Immature natural killer cell (primary cell): Measurements from ENCODE around the gene EEF1AKMT4. TPM values are rescaled to one million over a fixed set of nuclear protein-coding genes. Genes with fewer than 3 reads are reported as not detected.

ENCODE experiments used
- DNase-seq, 3 donors: peaks; one replicate each; pipeline ENCODE4 v3.0.0; 2022; ENCODE audit warnings: mixed read lengths in 1 of 3
- H3K27ac Mint-ChIP-seq, 6 donors: one replicate each; pipeline ENCODE4 v1.8.0; 2020; ENCODE audit warnings: mixed read lengths in 6 of 6, mild to moderate bottlenecking in 5 of 6, inconsistent platforms in 4 of 6, moderate library complexity in 3 of 6
- H3K27me3 Mint-ChIP-seq, 3 donors: one replicate each; pipeline ENCODE4 v1.8.0; 2020 to 2021; ENCODE audit warnings: low read depth in 3 of 3, mild to moderate bottlenecking in 3 of 3, mixed read lengths in 3 of 3, moderate library complexity in 3 of 3, inconsistent platforms in 1 of 3
- H3K36me3 Mint-ChIP-seq, 3 donors: one replicate each; pipeline ENCODE4 v1.8.0; 2020; ENCODE audit warnings: mixed read lengths in 3 of 3, inconsistent platforms in 2 of 3, mild to moderate bottlenecking in 2 of 3
- H3K4me1 Mint-ChIP-seq, 2 donors: one replicate each; pipeline ENCODE4 v1.8.0; 2020; ENCODE audit warnings: inconsistent platforms in 2 of 2, mild to moderate bottlenecking in 2 of 2, mixed read lengths in 2 of 2, moderate library complexity in 1 of 2
- H3K4me3 Mint-ChIP-seq, 5 donors: one replicate each; pipeline ENCODE4 v1.8.0; 2020; ENCODE audit warnings: mild to moderate bottlenecking in 5 of 5, mixed read lengths in 5 of 5, inconsistent platforms in 3 of 5, moderate library complexity in 3 of 5
- H3K9me3 Mint-ChIP-seq, 6 donors: one replicate each; pipeline ENCODE4 v1.8.0; 2020; ENCODE audit warnings: mild to moderate bottlenecking in 6 of 6, mixed read lengths in 6 of 6, inconsistent platforms in 4 of 6, moderate library complexity in 3 of 6
- polyA plus RNA-seq, 3 donors: library from polyadenylated mRNA; unstranded; fragments of 300-500 nt; fragmentation: Illumina TruSeq; gene quantifications; one replicate each; pipeline ENCODE4 v1.2.3, GENCODE V29; 2021

Gene EEF1AKMT4
- polyA plus RNA-seq: 1 to 10 TPM; 1.7 to 5.4 (median 3.3) TPM

DNA sequence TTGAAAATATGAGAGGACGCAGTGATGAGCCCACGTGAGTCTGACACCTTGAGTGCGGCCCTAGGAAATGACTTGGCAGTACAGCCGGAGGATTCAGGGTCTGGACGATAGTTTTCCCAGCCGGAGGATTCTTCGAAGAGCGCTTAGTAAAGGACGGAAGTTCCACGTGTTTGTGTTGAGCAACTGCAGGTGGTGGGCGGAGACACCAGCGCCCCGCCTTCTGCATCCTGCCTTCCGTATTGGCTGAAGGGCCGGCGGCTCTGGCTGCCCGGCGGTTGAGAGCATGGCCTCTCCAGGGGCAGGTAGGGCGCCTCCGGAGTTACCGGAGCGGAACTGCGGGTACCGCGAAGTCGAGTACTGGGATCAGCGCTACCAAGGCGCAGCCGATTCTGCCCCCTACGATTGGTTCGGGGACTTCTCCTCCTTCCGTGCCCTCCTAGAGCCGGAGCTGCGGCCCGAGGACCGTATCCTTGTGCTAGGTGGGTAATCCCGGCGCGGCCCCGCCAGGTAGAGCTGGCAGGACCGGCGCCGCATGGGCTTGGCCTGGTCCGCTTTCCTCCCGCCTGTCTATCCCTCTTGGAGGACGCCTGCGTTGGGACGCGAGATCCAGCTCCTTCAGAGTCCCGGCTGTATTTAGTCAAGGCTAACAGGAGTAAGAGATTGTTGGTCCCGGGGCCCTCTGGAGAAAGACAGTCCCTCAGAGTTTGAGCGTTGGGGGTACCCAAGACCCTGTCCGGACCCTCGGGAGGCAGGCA is at the start of gene EEF1AKMT4:
TSS of gene EEF1AKMT4 (plus strand) at position 261 of the 755 bp plus-strand sequence. CDS start at position 284, 23 bp downstream.
- H3K36me3 Mint-ChIP-seq: peaks cover 3 to 10% (median 5%) of the 10 kb centered on the region in 3 donors
- peak; percentile 95 to 96 (median 96) for DNase-seq
- peak within 1 kb of the TSS; percentile 90 to 98 (median 96) for H3K4me3 Mint-ChIP-seq
- peaks cover 0 to 1% (median 0%) of the 10 kb centered on the region in 6 donors for H3K9me3 Mint-ChIP-seq
- H3K27me3 Mint-ChIP-seq: peaks cover 12 to 14% (median 12%) of the 10 kb centered on the region in 3 donors
- H3K4me1 Mint-ChIP-seq: peaks cover 17 to 22% of the 10 kb centered on the region in 2 donors
- peak within 1 kb of the TSS; percentile 88 to 97 (median 94) for H3K27ac Mint-ChIP-seq

DNA sequence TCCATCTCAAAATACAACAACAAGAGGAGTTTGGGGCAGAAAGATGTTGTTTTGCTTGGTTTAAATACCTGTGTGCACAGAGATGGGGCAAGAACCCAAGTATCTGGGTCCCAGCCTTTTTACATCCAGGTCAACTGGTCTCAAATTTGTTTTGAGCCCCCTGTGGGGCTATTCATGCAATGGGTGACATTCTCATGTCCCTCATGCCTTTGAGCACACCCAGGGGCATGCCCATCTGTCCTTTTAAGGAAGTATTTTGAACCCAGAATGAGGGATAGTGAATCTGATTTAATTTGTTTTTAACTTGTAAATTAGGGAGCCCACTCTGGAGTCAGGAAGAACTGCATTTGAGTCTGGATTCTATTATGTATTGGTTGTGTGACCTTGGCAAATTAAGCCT is 48.6 kb upstream of the EEF1AKMT4 start:
- DNase-seq: no peak
- H3K4me3 Mint-ChIP-seq: no peak overlapping the region
- H3K9me3 Mint-ChIP-seq: no peaks in the 10 kb centered on the region
- no peak overlapping the region for H3K27ac Mint-ChIP-seq
- H3K36me3 Mint-ChIP-seq: peaks cover 0 to 2% (median 0%) of the 10 kb centered on the region in 3 donors
- peaks cover 2 to 4% (median 2%) of the 10 kb centered on the region in 3 donors for H3K27me3 Mint-ChIP-seq
- H3K4me1 Mint-ChIP-seq: no peaks in the 10 kb centered on the region

DNA sequence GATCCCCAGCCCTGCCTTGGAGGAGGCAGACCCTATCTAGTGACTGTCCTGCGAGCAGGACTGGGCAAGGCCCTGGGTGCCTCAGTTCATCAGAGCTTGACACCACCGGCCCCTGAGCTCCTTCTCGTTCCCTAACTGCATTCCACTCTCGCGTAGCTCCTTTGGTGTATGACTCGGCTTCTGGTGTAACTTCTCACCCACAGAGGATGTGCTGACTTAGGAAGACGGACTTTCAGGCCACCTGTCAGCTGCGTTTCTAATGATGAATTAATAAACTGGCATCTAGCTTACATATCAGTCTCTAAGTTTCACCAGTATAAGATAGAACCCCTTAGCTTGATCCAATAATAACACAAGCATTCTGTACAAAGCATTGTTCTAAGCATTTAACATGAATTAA is 45.9 kb upstream of the EEF1AKMT4 start:
- Mint-ChIP-seq H3K9me3 (no peaks in the 10 kb centered on the region), H3K27me3 (peaks cover 2 to 4% (median 2%) of the 10 kb centered on the region in 3 donors), H3K4me1 (no peaks in the 10 kb centered on the region), H3K36me3 (no peaks in the 10 kb centered on the region), H3K27ac (no peak overlapping the region), H3K4me3 (no peak overlapping the region)
- DNase-seq: no peak

DNA sequence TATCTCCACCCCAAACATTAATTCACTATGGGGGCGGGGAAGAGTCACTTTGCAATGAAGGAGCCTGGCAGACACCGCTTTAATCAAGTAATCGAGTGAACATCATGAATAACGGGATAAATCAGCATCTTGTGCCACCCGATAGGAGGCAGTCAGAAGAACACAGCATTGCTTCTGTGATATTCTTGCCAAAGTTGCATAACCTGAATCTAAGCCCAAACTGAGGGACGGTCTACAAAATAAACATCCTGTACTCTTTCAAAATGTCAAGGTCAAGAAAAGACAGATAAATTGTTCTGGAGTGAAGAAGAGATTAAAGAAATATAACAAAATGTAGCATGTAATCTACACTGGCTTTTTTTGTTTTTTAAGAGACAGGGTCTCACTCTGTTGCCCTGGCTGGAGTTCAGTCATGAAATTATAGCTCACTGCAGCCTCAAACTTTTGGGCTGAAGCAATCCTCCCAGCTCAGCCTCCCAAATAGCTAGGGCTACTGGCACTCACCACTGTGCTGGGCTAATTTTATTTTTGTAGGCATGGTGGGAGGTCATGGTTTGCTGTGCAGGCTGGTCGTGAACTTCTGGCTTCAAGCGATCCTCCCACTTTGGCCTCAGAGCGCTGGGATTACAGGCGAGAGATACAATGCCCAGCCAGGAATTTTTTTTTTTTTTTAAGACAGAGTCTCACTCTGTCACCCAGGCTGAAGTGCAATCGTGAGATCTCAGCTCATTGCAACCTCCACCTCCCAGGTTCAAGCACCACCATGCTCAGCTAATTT is 40.1 kb upstream of the EEF1AKMT4 start:
- Mint-ChIP-seq H3K27me3 (peaks cover 0 to 6% (median 4%) of the 10 kb centered on the region in 3 donors), H3K9me3 (no peaks in the 10 kb centered on the region), H3K27ac (no peak overlapping the region), H3K36me3 (no peaks in the 10 kb centered on the region), H3K4me3 (no peak overlapping the region), H3K4me1 (no peaks in the 10 kb centered on the region)
- DNase-seq: no peak

DNA sequence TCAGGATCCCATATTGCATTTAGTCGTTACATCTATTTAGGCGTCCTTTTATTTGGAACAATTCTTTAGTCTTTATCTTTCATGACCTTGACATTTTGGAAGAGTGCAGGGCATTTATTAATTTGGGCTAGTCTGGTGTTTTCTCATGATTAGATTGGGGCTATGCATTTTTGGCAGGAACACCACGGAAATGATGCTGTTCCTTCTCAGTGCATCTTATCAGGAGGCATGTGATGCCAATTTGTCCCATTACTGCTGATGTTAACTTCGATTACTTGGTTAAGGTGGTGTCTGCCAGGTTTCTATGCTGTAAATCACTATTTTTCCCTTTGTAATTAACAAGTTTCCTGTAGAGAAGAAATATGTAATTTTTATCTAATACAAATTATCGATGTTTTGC is 38.2 kb upstream of the EEF1AKMT4 start:
- peaks cover 0 to 7% (median 4%) of the 10 kb centered on the region in 3 donors for H3K27me3 Mint-ChIP-seq
- H3K36me3 Mint-ChIP-seq: no peaks in the 10 kb centered on the region
- H3K4me3 Mint-ChIP-seq: no peak overlapping the region
- H3K4me1 Mint-ChIP-seq: no peaks in the 10 kb centered on the region
- DNase-seq: no peak
- no peaks in the 10 kb centered on the region for H3K9me3 Mint-ChIP-seq
- H3K27ac Mint-ChIP-seq: no peak overlapping the region

DNA sequence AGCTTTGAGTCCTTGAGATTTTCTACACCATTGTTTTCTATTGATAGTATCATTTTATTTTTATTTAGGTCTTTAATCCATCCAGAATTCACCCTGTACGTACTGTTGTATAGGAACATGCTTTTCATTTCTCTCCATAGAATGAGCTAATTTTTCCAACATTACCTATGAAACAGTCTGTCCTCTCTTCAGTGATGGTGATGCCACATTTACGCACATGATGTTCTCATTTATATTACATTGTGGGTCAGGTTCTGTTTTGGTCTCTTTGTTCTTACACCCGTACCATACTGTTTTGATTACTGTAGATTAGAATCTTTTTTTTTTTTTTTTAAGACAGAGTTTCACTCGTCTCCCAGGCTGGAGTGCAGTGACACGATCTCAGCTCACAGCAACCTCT is 37.8 kb upstream of the EEF1AKMT4 start:
- no peaks in the 10 kb centered on the region for H3K4me1 Mint-ChIP-seq
- H3K9me3 Mint-ChIP-seq: no peaks in the 10 kb centered on the region
- H3K4me3 Mint-ChIP-seq: no peak overlapping the region
- H3K36me3 Mint-ChIP-seq: no peaks in the 10 kb centered on the region
- no peak overlapping the region for H3K27ac Mint-ChIP-seq
- peaks cover 0 to 7% (median 4%) of the 10 kb centered on the region in 3 donors for H3K27me3 Mint-ChIP-seq
- no peak for DNase-seq

DNA sequence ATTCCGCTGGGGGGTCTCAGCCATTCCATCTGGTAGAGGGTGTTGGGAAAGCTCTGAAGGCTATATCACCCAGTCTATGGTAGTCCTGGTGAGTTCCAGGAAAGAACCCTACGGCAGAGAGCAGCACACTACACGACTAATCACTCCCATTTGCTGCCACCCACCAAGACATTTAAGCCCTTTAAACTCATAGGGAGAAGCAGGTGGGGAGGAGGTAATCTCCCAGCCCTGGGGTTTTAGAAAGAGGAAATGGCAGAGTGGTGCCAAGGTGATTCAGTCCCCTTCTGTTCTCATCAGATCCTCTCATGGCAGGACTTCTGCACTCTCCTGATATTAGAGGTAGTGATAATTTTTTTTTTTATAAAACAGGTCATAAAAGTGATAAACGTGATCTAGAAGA is 30.7 kb upstream of the EEF1AKMT4 start:
- H3K27ac Mint-ChIP-seq: no peak overlapping the region
- peaks cover 4 to 8% (median 6%) of the 10 kb centered on the region in 3 donors for H3K27me3 Mint-ChIP-seq
- no peaks in the 10 kb centered on the region for H3K9me3 Mint-ChIP-seq
- no peak overlapping the region for H3K4me3 Mint-ChIP-seq
- H3K36me3 Mint-ChIP-seq: no peaks in the 10 kb centered on the region
- DNase-seq: no peak
- H3K4me1 Mint-ChIP-seq: no peaks in the 10 kb centered on the region

DNA sequence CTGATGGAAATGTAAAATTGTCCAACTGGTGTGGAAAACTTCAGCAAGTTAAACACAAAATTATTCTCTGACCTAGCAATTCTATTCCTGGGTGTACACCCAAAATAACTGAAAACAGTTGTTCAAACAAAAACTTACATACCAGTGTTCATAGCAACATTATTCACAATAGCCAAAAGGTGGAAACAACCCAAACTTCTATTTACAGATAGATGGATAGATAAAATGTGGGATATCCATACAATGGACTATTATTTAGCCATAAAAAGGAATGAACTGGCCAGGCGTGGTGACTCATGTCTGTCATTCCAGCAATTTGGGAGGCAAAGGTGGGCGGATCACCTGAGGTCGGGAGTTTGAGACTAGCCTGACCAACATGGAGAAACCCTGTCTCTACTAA is 27.0 kb upstream of the EEF1AKMT4 start:
- no peaks in the 10 kb centered on the region for H3K4me1 Mint-ChIP-seq
- no peak overlapping the region for H3K27ac Mint-ChIP-seq

DNA sequence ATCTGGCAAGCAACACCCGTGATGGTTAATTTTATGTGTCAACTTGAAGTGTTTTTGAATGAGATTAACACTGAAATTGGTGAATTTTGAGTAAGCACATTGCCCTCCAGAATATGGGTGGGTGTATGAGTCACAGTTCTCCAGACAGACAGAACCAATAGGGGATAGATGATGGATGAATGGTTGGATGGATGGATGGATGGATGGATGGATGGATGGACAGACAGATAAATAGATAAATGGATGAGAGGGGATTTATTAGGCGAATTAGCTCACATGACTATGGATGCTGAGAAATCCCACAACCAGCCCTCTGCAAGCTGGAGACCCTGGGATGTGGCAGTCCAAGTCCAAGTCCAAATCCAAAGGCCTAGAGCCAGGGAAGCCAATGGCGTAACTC is 25.5 kb upstream of the EEF1AKMT4 start:
- Mint-ChIP-seq H3K36me3 (no peaks in the 10 kb centered on the region), H3K4me3 (no peak overlapping the region)

More for the DNA sequence above, 27.0 kb upstream of the EEF1AKMT4 start:
- no peak for DNase-seq
- no peaks in the 10 kb centered on the region for H3K36me3 Mint-ChIP-seq
- no peak overlapping the region for H3K4me3 Mint-ChIP-seq
- H3K9me3 Mint-ChIP-seq: no peaks in the 10 kb centered on the region
- peaks cover 2 to 12% (median 10%) of the 10 kb centered on the region in 3 donors for H3K27me3 Mint-ChIP-seq

DNA sequence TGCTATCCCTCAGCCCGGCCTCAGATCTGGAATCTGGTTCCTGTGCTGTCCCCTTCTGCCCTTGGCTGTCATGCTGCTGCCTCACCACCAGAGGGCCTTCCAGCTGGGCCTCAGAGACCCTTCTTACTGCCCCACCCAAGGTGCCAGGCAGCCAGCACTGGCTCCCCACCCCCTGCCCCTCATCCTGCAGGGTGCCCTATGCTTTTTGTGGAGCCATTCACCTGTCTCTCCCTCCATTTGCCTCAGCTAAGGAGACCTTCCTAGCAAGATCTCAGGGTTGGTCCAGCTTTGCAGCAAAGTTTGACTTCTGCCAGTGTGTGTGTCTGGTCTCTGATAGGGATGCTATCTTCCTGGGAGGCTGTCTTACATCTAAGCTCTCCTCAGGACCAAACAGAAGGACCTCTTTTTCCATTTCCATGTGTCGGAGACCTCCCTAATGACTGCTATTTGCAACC is 22.0 kb upstream of the EEF1AKMT4 start:
- H3K9me3 Mint-ChIP-seq: no peaks in the 10 kb centered on the region
- H3K36me3 Mint-ChIP-seq: peaks cover 0 to 3% (median 0%) of the 10 kb centered on the region in 3 donors
- no peak overlapping the region for H3K27ac Mint-ChIP-seq
- peaks cover 8 to 14% of the 10 kb centered on the region in 2 donors for H3K4me1 Mint-ChIP-seq
- DNase-seq: peak; percentile 49 to 50 (median 50)
- no peak overlapping the region for H3K4me3 Mint-ChIP-seq
- H3K27me3 Mint-ChIP-seq: peaks cover 14 to 28% (median 20%) of the 10 kb centered on the region in 3 donors

More for the DNA sequence above, 25.5 kb upstream of the EEF1AKMT4 start:
- Mint-ChIP-seq H3K27me3 (peaks cover 2 to 14% (median 10%) of the 10 kb centered on the region in 3 donors), H3K4me1 (peaks cover 0 to 5% of the 10 kb centered on the region in 2 donors), H3K27ac (no peak overlapping the region), H3K9me3 (no peaks in the 10 kb centered on the region)
- DNase-seq: no peak

DNA sequence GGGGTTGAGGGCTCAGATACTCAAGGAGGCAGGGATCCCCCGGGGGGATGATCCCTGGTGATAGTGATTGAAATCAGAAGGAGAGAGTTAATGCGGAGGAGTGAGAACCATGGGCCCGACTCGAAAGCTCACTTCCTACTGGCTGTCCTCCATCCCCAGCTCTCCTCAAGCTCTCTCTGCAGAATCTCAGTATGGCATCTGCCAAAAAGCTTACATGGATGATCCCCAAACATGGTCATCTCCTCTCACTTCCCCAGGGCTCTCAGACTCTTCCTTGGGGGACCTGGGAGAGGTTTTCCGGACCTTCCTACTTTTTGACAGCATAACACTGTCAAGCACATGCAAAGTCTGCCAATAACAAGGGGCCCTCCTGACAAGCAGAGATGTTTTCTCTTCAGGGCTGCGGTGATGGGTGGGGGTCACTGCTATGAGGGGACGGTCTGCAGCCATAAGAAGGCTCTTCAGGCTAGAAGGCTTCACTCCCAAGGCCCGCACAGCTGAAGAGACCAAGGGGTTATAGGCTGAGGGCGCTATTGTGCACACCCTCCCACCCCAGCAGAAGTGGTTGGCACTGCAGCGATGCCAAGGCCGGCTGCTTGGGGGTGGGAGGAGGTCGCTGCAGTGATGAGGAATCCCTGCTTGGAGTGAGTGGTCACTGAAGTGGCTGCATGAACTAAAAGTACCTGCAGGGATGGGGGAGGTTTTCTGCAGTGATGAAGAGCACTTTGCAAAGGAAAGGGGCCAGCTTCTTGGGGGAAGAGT is 20.9 kb upstream of the EEF1AKMT4 start:
- H3K27me3 Mint-ChIP-seq: peaks cover 11 to 28% (median 21%) of the 10 kb centered on the region in 3 donors

DNA sequence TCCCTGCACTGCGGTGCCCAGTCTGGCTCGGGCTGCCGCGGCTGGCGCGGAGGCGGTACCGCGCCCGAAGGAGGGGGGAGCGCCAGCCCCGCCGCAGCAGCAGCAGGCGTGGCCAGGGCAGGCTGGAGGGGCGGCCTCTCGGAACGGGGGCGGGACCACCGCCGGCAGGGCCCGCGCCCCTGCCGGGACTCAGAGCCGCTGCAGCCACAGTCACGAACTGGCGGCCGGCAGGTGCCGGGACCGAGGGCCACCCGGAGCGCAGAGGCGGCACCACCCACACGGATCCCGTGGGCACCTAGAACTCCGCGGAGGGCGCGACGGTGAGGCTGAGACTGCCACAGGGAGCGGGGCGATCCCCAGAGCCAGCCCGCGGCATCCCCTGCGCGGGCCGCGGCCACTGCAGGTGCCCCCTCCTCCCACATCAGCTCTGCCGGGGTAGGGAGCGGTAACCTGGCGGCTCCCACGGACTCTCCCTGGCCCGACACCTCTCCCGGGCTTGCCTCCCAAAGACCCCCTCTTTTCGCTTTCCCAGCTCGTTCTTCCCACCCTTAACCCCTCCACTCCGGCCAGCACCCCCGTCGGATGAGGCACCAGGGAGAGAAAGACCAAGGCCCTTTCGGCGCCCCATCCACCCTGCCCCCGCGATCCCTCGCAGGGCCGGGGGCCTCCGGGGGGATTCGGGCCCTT is 19.9 kb upstream of the EEF1AKMT4 start, which contains the start of gene VWA5B2:
TSS of gene VWA5B2 (plus strand) at position 192 of the 687 bp plus-strand sequence. CDS start 944 bp downstream, outside the sequence.
- peak within 1 kb of the TSS; percentile 52 to 73 (median 64) for H3K4me3 Mint-ChIP-seq
- H3K27ac Mint-ChIP-seq: no peak within 1 kb of the TSS
- peak; percentile 73 to 79 (median 77) for DNase-seq
- no peaks in the 10 kb centered on the region for H3K9me3 Mint-ChIP-seq
- H3K27me3 Mint-ChIP-seq: peaks cover 11 to 32% (median 16%) of the 10 kb centered on the region in 3 donors
- H3K36me3 Mint-ChIP-seq: peaks cover 0 to 3% (median 0%) of the 10 kb centered on the region in 3 donors
- peaks cover 8 to 14% of the 10 kb centered on the region in 2 donors for H3K4me1 Mint-ChIP-seq

More for the DNA sequence above, 20.9 kb upstream of the EEF1AKMT4 start:
- H3K36me3 Mint-ChIP-seq: peaks cover 0 to 3% (median 0%) of the 10 kb centered on the region in 3 donors
- no peak overlapping the region for H3K27ac Mint-ChIP-seq
- DNase-seq: no peak
- peak overlapping the region; percentile 50 to 68 (median 62) for H3K4me3 Mint-ChIP-seq
- H3K4me1 Mint-ChIP-seq: peaks cover 8 to 14% of the 10 kb centered on the region in 2 donors
- H3K9me3 Mint-ChIP-seq: no peaks in the 10 kb centered on the region
